Stimulated activated memory B cell treated with anti-CD40 and anti-IgM and Interleukin-4, amounts not matched to agents 10 μg/mL and 1 μg/mL and 100 μg/mL, for 72 hours (primary cell): ENCODE data around the gene CD68.

Source experiments
- ATAC-seq: fragments of 150-1000 bp; cut with Tn5 transposase; 2 replicates; pipeline ENCODE4 v1.10.0; 2021
- H3K27ac Mint-ChIP-seq: one replicate; pipeline ENCODE4 v1.8.0; 2022; ENCODE audit warnings: mild to moderate bottlenecking, mixed read lengths
- H3K27me3 Mint-ChIP-seq: one replicate; pipeline ENCODE4 v1.8.0; 2022; ENCODE audit warnings: mixed read lengths
- H3K36me3 Mint-ChIP-seq: one replicate; pipeline ENCODE4 v1.8.0; 2022; ENCODE audit warnings: mixed read lengths
- H3K4me1 Mint-ChIP-seq: one replicate; pipeline ENCODE4 v1.8.0; 2022; ENCODE audit warnings: mixed read lengths
- H3K4me3 Mint-ChIP-seq: one replicate; pipeline ENCODE4 v1.8.0; 2022; ENCODE audit warnings: mild to moderate bottlenecking, moderate library complexity, mixed read lengths
- H3K9me3 Mint-ChIP-seq: one replicate; pipeline ENCODE4 v1.8.0; 2022; ENCODE audit warnings: mixed read lengths

CD68 gene, protein sequence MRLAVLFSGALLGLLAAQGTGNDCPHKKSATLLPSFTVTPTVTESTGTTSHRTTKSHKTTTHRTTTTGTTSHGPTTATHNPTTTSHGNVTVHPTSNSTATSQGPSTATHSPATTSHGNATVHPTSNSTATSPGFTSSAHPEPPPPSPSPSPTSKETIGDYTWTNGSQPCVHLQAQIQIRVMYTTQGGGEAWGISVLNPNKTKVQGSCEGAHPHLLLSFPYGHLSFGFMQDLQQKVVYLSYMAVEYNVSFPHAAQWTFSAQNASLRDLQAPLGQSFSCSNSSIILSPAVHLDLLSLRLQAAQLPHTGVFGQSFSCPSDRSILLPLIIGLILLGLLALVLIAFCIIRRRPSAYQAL

DNA sequence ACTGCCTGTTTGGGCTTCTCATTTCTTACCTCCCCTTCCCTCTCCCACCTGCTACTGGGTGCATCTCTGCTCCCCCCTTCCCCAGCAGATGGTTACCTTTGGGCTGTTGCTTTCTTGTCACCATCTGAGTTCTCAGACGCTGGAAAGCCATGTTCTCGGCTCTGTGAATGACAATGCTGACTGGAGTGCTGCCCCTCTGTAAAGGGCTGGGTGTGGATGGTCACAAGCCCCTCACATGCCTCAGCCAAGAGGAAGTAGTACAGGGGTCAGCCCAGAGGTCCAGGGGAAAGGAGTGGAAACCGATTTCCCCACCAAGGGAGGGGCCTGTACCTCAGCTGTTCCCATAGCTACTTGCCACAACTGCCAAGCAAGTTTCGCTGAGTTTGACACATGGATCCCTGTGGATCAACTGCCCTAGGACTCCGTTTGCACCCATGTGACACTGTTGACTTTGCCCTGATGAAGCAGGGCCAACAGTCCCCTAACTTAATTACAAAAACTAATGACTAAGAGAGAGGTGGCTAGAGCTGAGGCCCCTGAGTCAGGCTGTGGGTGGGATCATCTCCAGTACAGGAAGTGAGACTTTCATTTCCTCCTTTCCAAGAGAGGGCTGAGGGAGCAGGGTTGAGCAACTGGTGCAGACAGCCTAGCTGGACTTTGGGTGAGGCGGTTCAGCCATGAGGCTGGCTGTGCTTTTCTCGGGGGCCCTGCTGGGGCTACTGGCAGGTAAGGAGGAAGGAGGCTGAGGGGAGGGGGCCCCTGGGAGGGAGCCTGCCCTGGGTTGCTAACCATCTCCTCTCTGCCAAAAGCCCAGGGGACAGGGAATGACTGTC lies at the start of gene CD68:
Gene CD68, plus strand, starts transcription at position 638 of the 833 bp plus-strand sequence. Its CDS starts 40 bp downstream, at position 678.
- H3K9me3 Mint-ChIP-seq = no peaks in the 10 kb centered on the region
- no peaks in the 10 kb centered on the region for H3K27me3 Mint-ChIP-seq
- H3K4me3 Mint-ChIP-seq = peak within 1 kb of the TSS; percentile 57
- peaks cover 78% of the 10 kb centered on the region for H3K4me1 Mint-ChIP-seq
- peak within 1 kb of the TSS; percentile 96 for H3K27ac Mint-ChIP-seq
- H3K36me3 Mint-ChIP-seq = peaks cover 59% of the 10 kb centered on the region
- ATAC-seq = peak; percentile 87

DNA sequence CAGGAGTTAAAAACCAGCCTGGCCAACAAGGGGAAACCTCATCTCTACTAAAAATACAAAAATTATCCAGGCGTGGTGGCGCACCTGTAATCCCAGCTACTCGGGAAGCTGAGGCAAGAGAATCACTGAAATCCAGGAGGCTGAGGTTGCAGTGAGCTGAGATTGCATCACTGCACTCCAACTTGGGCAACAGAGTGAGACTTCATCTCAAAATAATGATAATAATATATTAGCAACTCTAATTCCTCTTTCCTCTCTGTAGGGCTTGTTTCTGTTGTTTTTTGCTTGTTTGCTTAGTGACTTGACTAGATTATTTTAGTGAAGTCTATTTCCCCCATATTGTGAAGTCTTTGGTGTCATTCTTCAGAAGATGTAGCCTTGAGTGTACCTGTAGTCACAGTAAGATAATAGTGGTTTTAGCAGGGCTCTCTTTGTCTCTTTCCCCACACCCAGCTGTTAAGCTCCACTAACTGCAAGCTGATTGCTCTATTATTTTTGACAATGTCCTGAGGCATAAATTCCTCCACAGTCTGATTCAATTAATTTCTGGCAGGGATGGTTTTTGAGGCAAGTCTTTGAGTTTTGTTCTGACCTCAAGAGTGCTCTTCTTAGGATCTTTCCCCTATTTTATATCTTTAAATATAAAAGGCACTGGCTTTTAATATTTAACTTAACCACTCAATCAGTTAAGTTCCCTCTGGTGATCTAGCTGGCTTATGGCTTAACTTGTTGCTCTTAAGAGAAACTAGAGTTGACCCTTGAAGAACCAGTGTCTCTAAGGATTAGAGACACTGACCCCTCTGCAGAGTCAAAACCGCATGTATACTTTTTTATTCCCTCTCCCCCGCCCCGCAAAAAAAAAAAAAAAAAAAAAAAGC lies 49.2 kb upstream of the CD68 start:
- H3K9me3 Mint-ChIP-seq = peaks cover 8% of the 10 kb centered on the region
- no peaks in the 10 kb centered on the region for H3K27me3 Mint-ChIP-seq
- no peak for ATAC-seq
- H3K4me1 Mint-ChIP-seq = no peaks in the 10 kb centered on the region
- H3K27ac Mint-ChIP-seq = no peak overlapping the region
- no peak overlapping the region for H3K4me3 Mint-ChIP-seq
- H3K36me3 Mint-ChIP-seq = peaks cover 6% of the 10 kb centered on the region

DNA sequence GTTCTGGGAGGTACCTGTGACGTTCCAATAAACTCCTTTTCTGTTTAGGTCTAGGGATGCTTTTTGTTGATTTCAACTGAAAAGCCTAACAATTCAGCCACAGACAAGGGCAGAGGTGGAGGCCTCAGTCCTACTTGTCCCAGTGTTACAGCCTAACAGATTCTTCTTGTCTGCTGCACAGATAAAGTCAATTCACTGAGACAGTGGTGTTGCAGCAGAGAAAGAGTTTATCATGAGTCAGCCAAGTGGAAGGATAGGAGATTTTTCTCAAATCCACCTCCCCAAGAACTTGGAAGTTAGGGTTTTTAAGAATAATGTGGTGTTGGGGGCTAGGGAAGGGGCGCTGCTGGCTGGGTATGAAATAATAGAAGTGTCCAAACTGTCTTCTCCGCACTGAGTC lies 41.4 kb upstream of the CD68 start:
- no peaks in the 10 kb centered on the region for H3K4me1 Mint-ChIP-seq
- no peak for ATAC-seq
- no peak overlapping the region for H3K27ac Mint-ChIP-seq
- no peak overlapping the region for H3K4me3 Mint-ChIP-seq
- no peaks in the 10 kb centered on the region for H3K27me3 Mint-ChIP-seq
- H3K9me3 Mint-ChIP-seq = no peaks in the 10 kb centered on the region
- H3K36me3 Mint-ChIP-seq = no peaks in the 10 kb centered on the region

DNA sequence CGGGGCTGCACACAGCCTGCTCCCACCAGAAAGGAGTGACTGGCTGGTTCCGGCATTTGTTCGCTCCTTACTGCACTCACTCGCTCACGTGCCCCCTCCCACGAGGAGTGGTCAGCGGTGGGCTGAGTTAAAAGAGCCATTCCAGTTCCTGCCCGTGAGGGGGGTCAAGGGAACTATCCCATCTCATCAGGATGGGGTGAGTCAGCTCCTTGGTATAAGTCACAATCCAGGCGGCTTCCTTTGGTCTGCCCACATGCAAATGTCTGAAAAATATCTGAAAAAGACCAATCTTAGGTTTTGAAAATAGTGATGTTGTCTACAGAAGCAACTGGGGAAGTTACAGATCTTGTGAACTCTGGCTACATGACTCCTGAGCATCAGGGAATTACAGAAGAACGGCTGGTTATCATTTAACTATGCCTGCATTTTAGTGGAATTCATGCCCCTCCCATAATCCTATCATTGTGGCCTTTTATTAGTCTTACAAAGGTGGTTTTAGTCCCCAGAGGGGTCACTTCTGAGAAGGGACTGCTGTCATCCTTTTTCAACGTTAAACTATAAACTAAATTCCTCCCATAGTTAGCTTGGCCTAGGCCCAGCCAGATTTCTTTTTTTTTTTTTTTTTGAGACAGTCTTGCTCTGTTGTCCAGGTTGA lies 40.4 kb upstream of the CD68 start:
- Mint-ChIP-seq H3K4me3 (no peak overlapping the region), H3K27ac (no peak overlapping the region), H3K27me3 (no peaks in the 10 kb centered on the region), H3K36me3 (no peaks in the 10 kb centered on the region), H3K9me3 (no peaks in the 10 kb centered on the region), H3K4me1 (no peaks in the 10 kb centered on the region)
- ATAC-seq = no peak

DNA sequence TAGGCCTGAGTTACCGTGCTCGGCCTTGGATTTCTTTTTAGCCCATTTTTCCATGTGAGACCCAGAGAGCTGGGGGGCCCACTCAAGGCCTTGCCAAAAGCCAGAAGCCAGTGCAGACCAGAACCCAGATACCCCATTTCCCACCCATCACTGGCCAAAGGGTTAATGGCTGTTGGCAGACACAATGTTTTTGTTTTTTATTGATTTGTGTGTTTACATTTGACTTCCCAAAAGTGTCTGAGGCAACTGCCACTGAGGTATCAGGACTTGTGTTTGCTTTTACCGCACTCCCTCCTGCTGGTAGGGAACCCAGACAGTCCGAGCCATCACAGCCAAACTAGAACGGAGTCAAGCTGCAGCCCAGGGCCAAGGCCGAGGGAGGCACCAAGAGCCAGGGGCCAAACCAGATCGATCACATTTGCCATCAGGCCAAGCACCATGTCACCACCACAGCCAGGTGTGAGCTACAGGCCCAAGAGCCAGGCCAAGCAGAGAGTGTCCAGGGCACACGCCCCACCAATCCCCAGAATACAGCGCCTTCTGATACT lies 38.3 kb upstream of the CD68 start:
- H3K4me3 Mint-ChIP-seq = no peak overlapping the region
- H3K9me3 Mint-ChIP-seq = no peaks in the 10 kb centered on the region
- H3K4me1 Mint-ChIP-seq = no peaks in the 10 kb centered on the region
- no peak overlapping the region for H3K27ac Mint-ChIP-seq
- no peaks in the 10 kb centered on the region for H3K36me3 Mint-ChIP-seq
- no peaks in the 10 kb centered on the region for H3K27me3 Mint-ChIP-seq
- no peak for ATAC-seq

DNA sequence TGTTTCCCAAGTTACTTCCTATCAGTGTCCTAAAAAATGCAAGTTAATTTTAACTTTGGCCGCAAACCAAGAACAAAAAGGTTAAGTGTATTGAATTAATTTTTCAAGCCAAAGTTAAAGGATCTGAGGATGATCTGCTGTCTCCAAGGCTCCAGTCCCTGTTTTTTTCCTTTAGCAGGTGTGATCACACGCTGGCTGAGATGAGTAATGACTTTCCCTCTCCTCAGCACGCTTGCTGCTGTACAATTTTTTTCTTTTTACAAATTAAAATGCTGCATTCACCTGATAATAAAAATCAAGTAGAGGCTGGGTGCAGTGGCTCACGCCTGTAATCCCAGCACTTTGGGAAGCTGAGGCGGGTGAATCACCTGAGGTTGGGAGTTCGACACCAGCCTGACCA lies 34.5 kb upstream of the CD68 start:
- Mint-ChIP-seq H3K9me3 (no peaks in the 10 kb centered on the region), H3K27ac (no peak overlapping the region), H3K27me3 (no peaks in the 10 kb centered on the region), H3K4me1 (peaks cover 22% of the 10 kb centered on the region), H3K36me3 (no peaks in the 10 kb centered on the region), H3K4me3 (no peak overlapping the region)
- no peak for ATAC-seq

DNA sequence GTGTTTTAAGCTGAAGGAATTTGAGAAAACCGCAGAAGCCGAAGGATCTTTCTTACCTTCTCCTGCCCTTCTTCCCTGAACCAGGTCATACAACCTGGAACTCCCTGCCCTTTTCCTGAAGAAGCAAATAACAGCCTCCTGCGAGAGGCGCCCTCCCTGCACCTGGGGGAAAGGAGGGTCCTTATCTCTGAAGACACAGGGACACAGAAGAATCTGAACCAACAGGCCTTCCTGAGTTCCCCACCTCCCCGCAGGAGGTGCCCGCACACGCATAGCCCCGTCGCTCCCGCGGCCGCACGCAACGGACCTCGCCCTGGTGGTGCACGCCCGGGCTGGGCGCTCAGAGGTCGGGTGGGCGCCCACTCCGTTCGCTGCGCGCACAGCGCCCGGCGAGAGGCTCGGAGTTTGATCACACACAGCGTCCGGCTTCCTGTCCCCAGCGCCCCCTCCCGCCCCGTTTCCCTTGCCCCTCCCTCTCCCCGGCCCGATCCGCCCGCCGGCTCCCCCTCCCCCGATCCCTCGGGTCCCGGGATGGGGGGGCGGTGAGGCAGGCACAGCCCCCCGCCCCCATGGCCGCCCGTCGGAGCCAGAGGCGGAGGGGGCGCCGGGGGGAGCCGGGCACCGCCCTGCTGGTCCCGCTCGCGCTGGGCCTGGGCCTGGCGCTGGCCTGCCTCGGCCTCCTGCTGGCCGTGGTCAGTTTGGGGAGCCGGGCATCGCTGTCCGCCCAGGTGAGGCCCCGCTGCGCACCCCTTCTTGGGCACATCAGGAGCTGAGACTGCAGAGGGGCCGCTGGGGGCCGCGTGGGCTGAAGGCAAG lies 30.6 kb upstream of the CD68 start, which contains the start of gene TNFSF12:
Gene TNFSF12, plus strand, starts transcription at position 474 of the 816 bp plus-strand sequence. Its CDS starts 96 bp downstream, at position 570.
- H3K4me3 Mint-ChIP-seq = peak within 1 kb of the TSS; percentile 79
- H3K27ac Mint-ChIP-seq = peak within 1 kb of the TSS; percentile 82
- peak; percentile 75 for ATAC-seq
- peaks cover 4% of the 10 kb centered on the region for H3K36me3 Mint-ChIP-seq
- no peaks in the 10 kb centered on the region for H3K9me3 Mint-ChIP-seq
- peaks cover 56% of the 10 kb centered on the region for H3K4me1 Mint-ChIP-seq
- no peaks in the 10 kb centered on the region for H3K27me3 Mint-ChIP-seq

DNA sequence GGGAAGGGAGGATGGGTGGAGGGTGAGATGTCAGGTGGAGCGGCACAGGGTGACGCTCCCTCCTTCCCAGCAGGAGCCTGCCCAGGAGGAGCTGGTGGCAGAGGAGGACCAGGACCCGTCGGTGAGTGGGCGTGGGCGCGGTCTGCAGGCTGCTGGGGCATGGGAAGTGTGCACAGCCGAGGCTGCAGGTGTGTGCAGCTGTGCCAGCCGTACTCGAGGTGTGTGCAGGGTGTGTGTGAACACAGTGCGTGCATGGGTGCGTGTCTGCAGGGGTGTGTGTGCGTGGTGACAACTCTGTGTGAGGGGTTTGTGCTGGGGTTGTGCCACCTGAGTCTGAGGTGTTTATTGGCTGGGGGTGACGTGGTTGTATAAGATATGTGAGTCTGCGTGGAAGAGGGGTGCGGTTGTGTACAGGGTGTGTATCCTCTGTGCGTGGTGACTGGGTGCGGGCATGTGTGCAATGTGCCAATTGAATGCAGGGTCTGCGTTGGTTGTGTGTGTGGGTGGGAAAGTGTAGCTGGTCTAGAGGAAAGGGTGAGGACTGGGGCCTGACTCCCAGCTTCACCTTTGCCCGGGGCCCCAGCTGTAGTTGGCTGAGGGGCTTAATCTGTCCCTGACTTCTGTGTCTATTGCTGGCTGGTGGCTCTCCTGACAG lies 29.9 kb upstream of the CD68 start:
- Mint-ChIP-seq H3K36me3 (peaks cover 4% of the 10 kb centered on the region), H3K4me3 (peak overlapping the region; percentile 64), H3K27ac (peak overlapping the region; percentile 82), H3K27me3 (no peaks in the 10 kb centered on the region), H3K9me3 (no peaks in the 10 kb centered on the region), H3K4me1 (peaks cover 59% of the 10 kb centered on the region)
- ATAC-seq = peak; percentile 64

DNA sequence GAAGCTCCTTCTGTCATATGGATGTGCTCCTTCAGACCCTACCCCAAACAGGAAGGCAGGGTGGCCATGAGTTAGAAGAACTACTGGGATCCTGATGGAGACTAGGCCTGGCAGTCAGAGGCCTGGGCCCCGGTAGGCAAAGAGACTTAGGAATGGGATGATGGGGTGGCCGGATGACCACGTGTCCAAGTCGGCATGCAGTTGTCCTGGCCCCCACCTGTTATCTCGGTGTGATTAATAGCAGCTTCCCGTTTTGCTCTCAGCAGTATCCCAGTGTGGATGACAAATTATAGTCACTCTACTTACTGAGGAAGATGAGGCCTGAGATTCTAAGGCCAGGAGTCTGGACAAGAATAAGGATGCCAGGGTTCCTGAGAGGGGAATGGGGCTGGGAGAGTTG lies 29.1 kb upstream of the CD68 start:
- Mint-ChIP-seq H3K4me3 (no peak overlapping the region), H3K4me1 (peaks cover 67% of the 10 kb centered on the region), H3K27ac (peak overlapping the region; percentile 82), H3K9me3 (no peaks in the 10 kb centered on the region), H3K27me3 (no peaks in the 10 kb centered on the region), H3K36me3 (peaks cover 4% of the 10 kb centered on the region)
- no peak for ATAC-seq

DNA sequence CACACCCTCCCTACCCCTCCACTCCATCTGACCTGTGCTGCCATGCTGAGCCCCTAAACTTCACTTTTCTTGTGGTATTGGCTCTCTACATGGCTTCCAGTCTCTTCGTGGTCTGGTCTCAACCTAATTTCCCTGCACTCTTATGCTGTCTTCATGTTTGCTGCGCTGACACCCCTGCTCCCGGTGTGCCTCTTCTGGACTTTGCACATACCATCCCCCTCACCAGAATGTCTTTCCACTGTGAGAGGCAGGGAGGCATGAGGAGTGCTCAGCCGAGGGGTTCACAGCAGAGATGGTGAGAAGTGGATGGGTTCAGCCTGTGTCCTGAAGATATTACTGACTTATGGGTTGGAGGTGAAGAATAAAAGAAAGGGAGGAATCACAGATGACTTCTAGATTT lies 28.0 kb upstream of the CD68 start:
- Mint-ChIP-seq H3K9me3 (no peaks in the 10 kb centered on the region), H3K4me1 (peaks cover 74% of the 10 kb centered on the region), H3K36me3 (peaks cover 4% of the 10 kb centered on the region), H3K4me3 (no peak overlapping the region), H3K27ac (peak overlapping the region; percentile 82), H3K27me3 (no peaks in the 10 kb centered on the region)
- no peak for ATAC-seq

DNA sequence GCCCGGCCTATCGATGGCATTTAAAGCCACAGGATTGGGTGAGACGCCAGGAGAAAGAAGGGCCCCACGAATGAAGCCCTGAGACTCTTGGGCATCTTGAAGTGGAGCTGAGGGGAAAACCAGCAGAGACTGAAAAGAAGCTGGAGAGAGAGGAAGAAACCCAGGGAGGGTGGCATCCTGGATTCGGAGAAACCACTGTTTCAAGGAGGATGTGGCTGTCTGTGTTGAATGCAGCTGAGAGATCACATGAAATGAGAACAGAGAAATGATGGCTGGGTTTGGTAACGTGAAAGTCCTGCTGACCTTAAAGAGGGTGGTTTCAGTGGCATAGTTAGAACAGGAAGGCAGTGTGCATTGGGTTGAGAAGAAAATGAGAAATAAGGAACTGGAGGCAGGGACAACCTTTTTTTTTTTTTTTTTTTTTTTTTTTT lies 26.8 kb upstream of the CD68 start:
- peaks cover 4% of the 10 kb centered on the region for H3K36me3 Mint-ChIP-seq
- peak overlapping the region; percentile 1 for H3K4me3 Mint-ChIP-seq
- H3K27ac Mint-ChIP-seq = peak overlapping the region; percentile 82
- peaks cover 78% of the 10 kb centered on the region for H3K4me1 Mint-ChIP-seq
- H3K9me3 Mint-ChIP-seq = no peaks in the 10 kb centered on the region
- H3K27me3 Mint-ChIP-seq = no peaks in the 10 kb centered on the region
- ATAC-seq = peak; percentile 91

DNA sequence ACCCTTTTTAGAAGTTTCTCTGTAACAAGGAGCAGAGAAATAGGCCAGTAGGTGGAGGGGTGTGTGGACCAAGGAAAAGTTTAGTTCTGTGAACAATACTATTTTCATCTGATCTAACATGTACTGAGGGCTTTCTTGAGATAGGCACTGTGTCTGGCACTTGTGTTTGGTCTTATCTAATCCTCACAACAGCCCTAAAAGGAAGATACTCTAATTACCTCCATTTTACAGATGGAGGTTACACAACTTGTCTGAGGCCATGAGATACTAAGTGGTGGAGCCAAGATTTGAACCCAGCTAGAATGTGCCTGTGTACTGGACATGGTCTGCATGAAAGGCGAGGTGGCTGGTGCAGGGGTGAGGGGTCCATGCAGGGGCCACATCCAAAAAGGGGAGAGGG lies 26.1 kb upstream of the CD68 start:
- Mint-ChIP-seq H3K27me3 (no peaks in the 10 kb centered on the region), H3K9me3 (no peaks in the 10 kb centered on the region), H3K4me3 (no peak overlapping the region), H3K27ac (peak overlapping the region; percentile 82), H3K4me1 (peaks cover 78% of the 10 kb centered on the region), H3K36me3 (peaks cover 4% of the 10 kb centered on the region)
- ATAC-seq = no peak

DNA sequence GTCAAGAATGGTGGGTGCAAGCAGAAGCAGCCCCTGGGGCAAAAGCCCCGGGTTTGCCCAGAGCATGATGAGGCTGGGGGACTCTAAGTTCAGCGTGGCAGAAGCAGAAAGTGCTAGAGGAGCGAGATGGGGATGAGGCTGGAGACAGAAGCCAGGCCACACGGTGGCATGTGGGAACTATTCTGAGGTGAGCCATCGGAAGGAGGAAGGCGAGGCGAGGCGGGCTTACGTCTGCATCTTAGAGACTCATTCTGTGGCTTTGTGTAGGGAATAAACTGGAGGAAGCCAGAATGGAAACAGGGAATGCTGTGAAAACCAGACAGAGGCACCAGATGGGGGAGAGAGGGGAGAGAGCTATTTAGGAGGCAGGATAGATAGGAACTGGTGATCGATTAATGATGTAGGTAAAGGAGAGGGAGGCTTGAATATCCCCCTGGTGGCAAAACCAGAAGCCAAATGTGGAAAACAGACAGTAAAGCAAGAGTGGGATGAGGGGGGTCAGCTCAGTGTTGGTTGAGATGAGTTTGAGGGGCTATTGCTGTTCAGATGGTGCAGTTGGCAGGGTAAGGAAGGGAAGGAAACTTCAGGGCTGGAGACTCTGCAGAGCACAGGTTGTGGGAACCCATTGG lies 24.0 kb upstream of the CD68 start:
- Mint-ChIP-seq H3K9me3 (no peaks in the 10 kb centered on the region), H3K27ac (peak overlapping the region; percentile 46), H3K4me1 (peaks cover 84% of the 10 kb centered on the region), H3K36me3 (peaks cover 4% of the 10 kb centered on the region), H3K4me3 (no peak overlapping the region), H3K27me3 (no peaks in the 10 kb centered on the region)
- ATAC-seq = no peak
